IMR-90 (cell line): ENCODE data around the gene NPRL2. TPM values are rescaled to one million over a fixed set of nuclear protein-coding genes. Genes with fewer than 3 reads are reported as not detected.

Experiments used
- ATAC-seq: fragments of 200-7000 bp; cut with Tn5 transposase; 2 replicates; pipeline ENCODE4 v1.9.1; 2020; ENCODE audit warnings: low read depth, mild to moderate bottlenecking, moderate library complexity
- BruUV-seq: library from RNA; stranded (reverse); fragments of 400-500 nt; replicated peaks from 2 replicates; lab custom pipeline; 2021; lab: Mats Ljungman, UMichigan
- CTCF ChIA-PET: fragments of 300-600 bp; formaldehyde crosslinking; extraction: SDS; loops from one replicate; lab custom pipeline; 2021; ENCODE audit warnings: antibody characterized with exemption; lab: Yijun Ruan, JAX
- POLR2A ChIA-PET: fragments of 300-600 bp; sonication (Branson Sonifier 250); formaldehyde crosslinking; loops from one replicate; lab custom pipeline; 2022; ENCODE audit warnings: antibody characterized with exemption; ENCODE audit not compliant: unreplicated experiment; lab: Charles Lee
- DNase-seq: peaks from one replicate; pipeline ENCODE4 v3.0.0; 2013
- H2AFZ ChIP-seq: replicated peaks from 2 replicates; pipeline ENCODE3; 2013; ENCODE audit warnings: low read length, mild to moderate bottlenecking; ENCODE audit not compliant: poor library complexity
- H2AK5ac ChIP-seq: 2 replicates; pipeline ENCODE4 v1.6.1; 2013; ENCODE audit warnings: low read depth, low read length, inconsistent platforms
- H2AK9ac ChIP-seq: replicated peaks from 2 replicates; pipeline ENCODE3; 2013; ENCODE audit warnings: mild to moderate bottlenecking, low read depth, low read length, moderate library complexity; ENCODE audit not compliant: poor library complexity
- H2BK120ac ChIP-seq: 2 replicates; pipeline ENCODE4 v1.6.1; 2013; ENCODE audit warnings: low read depth, low read length, inconsistent platforms
- H2BK15ac ChIP-seq: 3 replicates; pipeline ENCODE4 v1.6.1; 2013; ENCODE audit warnings: low read depth, low read length, inconsistent platforms
- H2BK20ac ChIP-seq: 2 replicates; pipeline ENCODE4 v1.6.1; 2013; ENCODE audit warnings: low read depth, mild to moderate bottlenecking, inconsistent platforms, low read length, moderate library complexity
- H2BK5ac ChIP-seq: 2 replicates; pipeline ENCODE4 v1.6.1; 2013; ENCODE audit warnings: mild to moderate bottlenecking, low read depth, low read length, inconsistent platforms; ENCODE audit not compliant: poor library complexity, severe bottlenecking
- H3K14ac ChIP-seq: replicated peaks from 2 replicates; pipeline ENCODE4 v1.6.1; 2013; ENCODE audit warnings: low read depth, low read length, inconsistent platforms
- H3K18ac ChIP-seq: 2 replicates; pipeline ENCODE4 v1.6.1; 2013; ENCODE audit warnings: low read depth, low read length, control low read depth
- H3K23ac ChIP-seq: 2 replicates; pipeline ENCODE4 v1.6.1; 2013; ENCODE audit warnings: low read depth, low read length, inconsistent platforms
- H3K27ac ChIP-seq: 2 replicates; pipeline ENCODE4 v1.5.1; 2013; ENCODE audit warnings: mild to moderate bottlenecking, control low read depth, low read length; ENCODE audit not compliant: insufficient read depth
- H3K27me3 ChIP-seq: 2 replicates; pipeline ENCODE4 v1.6.1; 2013; ENCODE audit warnings: low read length; ENCODE audit not compliant: control insufficient read depth, insufficient read depth
- H3K36me3 ChIP-seq: 2 replicates; pipeline ENCODE4 v1.6.1; 2013; ENCODE audit warnings: low read length, mixed read lengths; ENCODE audit not compliant: control insufficient read depth, insufficient read depth
- H3K4ac ChIP-seq: 2 replicates; pipeline ENCODE4 v1.6.1; 2013; ENCODE audit warnings: low read depth, low read length, inconsistent platforms
- H3K4me1 ChIP-seq: 2 replicates; pipeline ENCODE4 v1.6.1; 2013; ENCODE audit warnings: low read length, mixed read lengths; ENCODE audit not compliant: control insufficient read depth, insufficient read depth
- H3K4me2 ChIP-seq: 2 replicates; pipeline ENCODE4 v1.6.1; 2013; ENCODE audit warnings: low read depth, mild to moderate bottlenecking, control low read depth, low read length, moderate library complexity
- H3K4me3 ChIP-seq: 2 replicates; pipeline ENCODE4 v1.5.1; 2013; ENCODE audit warnings: low read depth, mild to moderate bottlenecking, control low read depth, low read length, moderate library complexity; ENCODE audit not compliant: insufficient read depth
- H3K56ac ChIP-seq: 2 replicates; pipeline ENCODE4 v1.6.1; 2013; ENCODE audit warnings: low read length, inconsistent platforms; ENCODE audit not compliant: insufficient read depth; ENCODE audit errors: extremely low read depth
- H3K79me1 ChIP-seq, 2 experiments: 2 replicates each; pipeline ENCODE4 v1.6.1; 2013; ENCODE audit warnings: low read length in 2 of 2, inconsistent platforms in 1 of 2, low read depth in 1 of 2
- H3K9ac ChIP-seq: 2 replicates; pipeline ENCODE4 v1.6.1; 2013; ENCODE audit warnings: low read depth, low read length, control low read depth
- H3K9me1 ChIP-seq: 2 replicates; pipeline ENCODE4 v1.6.1; 2013; ENCODE audit warnings: low read length, inconsistent platforms; ENCODE audit not compliant: insufficient read depth
- H3K9me3 ChIP-seq: 2 replicates; pipeline ENCODE4 v1.6.1; 2013; ENCODE audit warnings: low read length; ENCODE audit not compliant: control insufficient read depth, insufficient read depth
- H4K20me1 ChIP-seq: 2 replicates; pipeline ENCODE4 v1.6.1; 2013; ENCODE audit warnings: low read length, inconsistent platforms; ENCODE audit not compliant: insufficient read depth
- H4K5ac ChIP-seq: 2 replicates; pipeline ENCODE4 v1.6.1; 2013; ENCODE audit warnings: mild to moderate bottlenecking, low read depth, low read length, control low read depth
- H4K8ac ChIP-seq, 2 experiments: 2 replicates each; pipeline ENCODE4 v1.6.1; 2013; ENCODE audit warnings: low read depth in 2 of 2, low read length in 2 of 2, control low read depth in 1 of 2, inconsistent platforms in 1 of 2
- H4K91ac ChIP-seq: 2 replicates; pipeline ENCODE4 v1.6.1; 2013; ENCODE audit warnings: low read depth, low read length, inconsistent platforms; ENCODE audit not compliant: insufficient read depth
- BHLHE40 ChIP-seq: fragments of 150-350 bp; IDR thresholded peaks from 2 replicates; pipeline ENCODE4 v1.6.1; 2016; ENCODE audit warnings: mild to moderate bottlenecking, low read depth, low read length
- CEBPB ChIP-seq: IDR thresholded peaks from 2 replicates; pipeline ENCODE4 v1.6.1; 2012; ENCODE audit warnings: low read depth, low read length, improper control_type of control experiment
- CHD1 ChIP-seq: IDR thresholded peaks from 2 replicates; pipeline ENCODE4 v1.6.1; 2012; ENCODE audit warnings: low read depth, low read length, improper control_type of control experiment
- FOS ChIP-seq: fragments of 150-350 bp; IDR thresholded peaks from 2 replicates; pipeline ENCODE4 v1.6.1; 2016; ENCODE audit warnings: low read depth, low read length
- MAFK ChIP-seq: IDR thresholded peaks from 2 replicates; pipeline ENCODE4 v1.6.1; 2012; ENCODE audit warnings: low read depth, low read length, improper control_type of control experiment
- MAZ ChIP-seq: IDR thresholded peaks from 2 replicates; pipeline ENCODE4 v1.6.1; 2012; ENCODE audit warnings: low read depth, mild to moderate bottlenecking, low read length, improper control_type of control experiment, moderate library complexity, borderline replicate concordance
- MXI1 ChIP-seq: IDR thresholded peaks from 2 replicates; pipeline ENCODE4 v1.6.1; 2012; ENCODE audit warnings: low read depth, mild to moderate bottlenecking, low read length, moderate library complexity, borderline replicate concordance
- NFE2L2 ChIP-seq: fragments of 150-350 bp; IDR thresholded peaks from 2 replicates; pipeline ENCODE4 v1.6.1; 2016; ENCODE audit warnings: low read depth, mild to moderate bottlenecking, low read length
- POLR2A ChIP-seq: IDR thresholded peaks from 2 replicates; pipeline ENCODE4 v1.6.1; 2012; ENCODE audit warnings: mild to moderate bottlenecking, low read depth, low read length
- RAD21 ChIP-seq: IDR thresholded peaks from 2 replicates; pipeline ENCODE4 v1.6.1; 2012; ENCODE audit warnings: low read length, improper control_type of control experiment
- RCOR1 ChIP-seq: IDR thresholded peaks from 2 replicates; pipeline ENCODE4 v1.6.1; 2012; ENCODE audit warnings: mild to moderate bottlenecking, low read length, improper control_type of control experiment; ENCODE audit not compliant: insufficient replicate concordance
- RFX5 ChIP-seq: IDR thresholded peaks from 2 replicates; pipeline ENCODE4 v1.8.0; 2012; ENCODE audit warnings: low read depth, mild to moderate bottlenecking, low read length, moderate library complexity
- SMC3 ChIP-seq: fragments of 150-350 bp; IDR thresholded peaks from 2 replicates; pipeline ENCODE4 v1.6.1; 2016; ENCODE audit warnings: low read depth, mild to moderate bottlenecking, antibody characterized with exemption, low read length, moderate library complexity
- WGBS, 2 experiments: methylation state at CpG; one replicate each; pipeline versions ENCODE4 v1.1.5 to v1.1.7; 2013; ENCODE audit warnings: missing lambda C conversion rate in 2 of 2; ENCODE audit not compliant: insufficient read length in 1 of 2; ENCODE audit errors: extremely low coverage in 2 of 2; 5-methylcytosine and 5-hydroxymethylcytosine counted together
- dilution Hi-C: fragments of 300-500 bp; cut with HindIII; formaldehyde crosslinking; loops from one replicate; pipeline ENCODE4 v1.14.3; 2018; ENCODE audit warnings: low sequenced_read_pairs; ENCODE audit not compliant: unreplicated experiment
- in situ Hi-C: fragments of 300-500 bp; cut with MboI; formaldehyde crosslinking; loops from 3 replicates; pipeline ENCODE4 v1.14.3; 2019; ENCODE audit warnings: low sequenced_read_pairs, inconsistent platforms, mixed read lengths
- intact Hi-C: fragments of 100-400 bp; cut with micrococcal nuclease; formaldehyde crosslinking; loops from 2 replicates; pipeline ENCODE4 v1.10.0; 2022
- polyA plus RNA-seq, 3 experiments: library from polyadenylated mRNA; depleted of rRNA; stranded (reverse); fragments of >200 nt; gene quantifications; 2 replicates each; pipeline ENCODE4 v1.2.3, GENCODE V29; 2012; ENCODE audit warnings: low replicate concordance in 1 of 3
- total RNA-seq: library from RNA; depleted of rRNA; stranded (reverse); fragments of >200 nt; gene quantifications from 2 replicates; pipeline ENCODE4 v1.2.3, GENCODE V29; 2012
- TF ChIP-seq, protein P1 (sequence below): fragments of 150-350 bp; IDR thresholded peaks from 2 replicates; pipeline ENCODE4 v1.6.1; 2017; ENCODE audit warnings: mild to moderate bottlenecking, antibody characterized with exemption, low read length, low read depth
- TF ChIP-seq, protein P2 (sequence below): fragments of 150-350 bp; IDR thresholded peaks from 2 replicates; pipeline ENCODE4 v1.6.1; 2016; ENCODE audit warnings: low read depth, mild to moderate bottlenecking, low read length, moderate library complexity, borderline replicate concordance

NPRL2 gene
- total and polyA plus RNA-seq, 2 of the 4 experiments (the other 2 are of a cell fraction): 38.3 to 38.7 TPM

- H2AFZ ChIP-seq: peak overlapping the region; percentile 94
- H4K8ac ChIP-seq: peak overlapping the region; percentile 92 to 96
- peak overlapping the region; percentile 99 for H2AK9ac ChIP-seq
- intact Hi-C loops: no loop called here
- no peaks in the 10 kb centered on the region for H3K9me3 ChIP-seq
- peak overlapping the region; percentile 92 for H3K4me2 ChIP-seq
- H3K9me1 ChIP-seq: peaks cover 26% of the 10 kb centered on the region
- no peaks in the 10 kb centered on the region for H3K27me3 ChIP-seq
- H4K91ac ChIP-seq: peak overlapping the region; percentile 96
- H3K4me3 ChIP-seq: peak overlapping the region; percentile 73
- H3K36me3 ChIP-seq: peaks cover 10% of the 10 kb centered on the region
- H4K20me1 ChIP-seq: peaks cover 46% of the 10 kb centered on the region
- H2BK120ac ChIP-seq: peak overlapping the region; percentile 10; the same call in 1 of the 2 replicates
- TSS peak; percentile 22 for BruUV-seq
- peak overlapping the region; percentile 94 for H3K56ac ChIP-seq
- H3K4me1 ChIP-seq: peaks cover 32% of the 10 kb centered on the region
- in situ Hi-C loops: loop anchor here (25.0 kb wide), 3 partner anchors 1051 to 1826 kb away; partner anchors contain the start of genes ABHD14B, GPR62, MANF and PCBP4
- H2BK15ac ChIP-seq: 0 out of 3 replicates have a peak overlapping the region, but pooled peaks have one; percentile 47
- H3K27ac ChIP-seq: peak overlapping the region; percentile 84
- no peak overlapping the region for H2BK20ac ChIP-seq
- H3K79me1 ChIP-seq: peaks cover 22 to 67% of the 10 kb centered on the region in 2 experiments; a peak in 3 of 4 replicates
- ChIA-PET CTCF (interaction anchor here (0.8 to 1.2 kb wide), 2 partner anchors 9 to 13 kb away, joined by 4 read pairs; partner anchors contain the start of gene TUSC2), POLR2A (interaction anchor here (0.7 to 1.4 kb wide), 4 partner anchors 9 to 44 kb away, joined by 3 to 6 read pairs (median 4); partner anchors contain the start of genes IFRD2 and TUSC2)
- H3K4ac ChIP-seq: peak overlapping the region; percentile 90
- peak overlapping the region; percentile 81 for H2BK5ac ChIP-seq
- 0% methylated on average over 27 of the region's 31 CpGs; no CpG with 5 or more reads in 1 of the 2 experiments for WGBS, 2 experiments
- DNase-seq (peak; percentile 28), ATAC-seq (peak; percentile 28)
- H3K9ac ChIP-seq: peak overlapping the region; percentile 91
- dilution Hi-C loops: no loop called here
- peak overlapping the region; percentile 96 for H2AK5ac ChIP-seq
- H3K18ac ChIP-seq: peak overlapping the region; percentile 8
- H3K14ac ChIP-seq: peak overlapping the region; percentile 96
- H4K5ac ChIP-seq: peak overlapping the region; percentile 26; the same call in 1 of the 2 replicates
- H3K23ac ChIP-seq: peak overlapping the region; percentile 84
- TF ChIP-seq MAZ: no peak
- TF ChIP-seq RCOR1: no peak
- no peak for TF ChIP-seq RAD21
- no peak for TF ChIP-seq MXI1
- TF ChIP-seq FOS: no peak
- no peak for TF ChIP-seq BHLHE40
- TF ChIP-seq CEBPB: no peak
- TF ChIP-seq, protein P1, sequence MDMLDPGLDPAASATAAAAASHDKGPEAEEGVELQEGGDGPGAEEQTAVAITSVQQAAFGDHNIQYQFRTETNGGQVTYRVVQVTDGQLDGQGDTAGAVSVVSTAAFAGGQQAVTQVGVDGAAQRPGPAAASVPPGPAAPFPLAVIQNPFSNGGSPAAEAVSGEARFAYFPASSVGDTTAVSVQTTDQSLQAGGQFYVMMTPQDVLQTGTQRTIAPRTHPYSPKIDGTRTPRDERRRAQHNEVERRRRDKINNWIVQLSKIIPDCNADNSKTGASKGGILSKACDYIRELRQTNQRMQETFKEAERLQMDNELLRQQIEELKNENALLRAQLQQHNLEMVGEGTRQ: no peak
- no peak for TF ChIP-seq MAFK
- TF ChIP-seq, protein P2, sequence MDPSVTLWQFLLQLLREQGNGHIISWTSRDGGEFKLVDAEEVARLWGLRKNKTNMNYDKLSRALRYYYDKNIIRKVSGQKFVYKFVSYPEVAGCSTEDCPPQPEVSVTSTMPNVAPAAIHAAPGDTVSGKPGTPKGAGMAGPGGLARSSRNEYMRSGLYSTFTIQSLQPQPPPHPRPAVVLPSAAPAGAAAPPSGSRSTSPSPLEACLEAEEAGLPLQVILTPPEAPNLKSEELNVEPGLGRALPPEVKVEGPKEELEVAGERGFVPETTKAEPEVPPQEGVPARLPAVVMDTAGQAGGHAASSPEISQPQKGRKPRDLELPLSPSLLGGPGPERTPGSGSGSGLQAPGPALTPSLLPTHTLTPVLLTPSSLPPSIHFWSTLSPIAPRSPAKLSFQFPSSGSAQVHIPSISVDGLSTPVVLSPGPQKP: no peak
- no peak for TF ChIP-seq POLR2A
- no peak for TF ChIP-seq NFE2L2
- no peak for TF ChIP-seq RFX5
- no peak for TF ChIP-seq CHD1
- no peak for TF ChIP-seq SMC3
These were observed 14.0 kb downstream of the NPRL2 start for GRCh38 chr3:50336452-50337174.
